ENCODE measurements around the gene YPEL4. TPM values are rescaled to one million over a fixed set of nuclear protein-coding genes. Genes with fewer than 3 reads are reported as not detected.

The YPEL4 gene
- total and polyA plus RNA-seq, 2 donors from 2014 or later: 0.82 to 0.88 TPM

- intact Hi-C loops (cut with DNase I): loop anchor here (5.0 kb wide), 1 partner anchor 188 kb away; no protein-coding TSS in a partner anchor
- no peak for FAIRE-seq
- peak overlapping the region in 1 of 3 donors; percentile 16 for H3K9ac ChIP-seq (ENCODE audit: low read length in 3 of 3)
Measured at GRCh38 chr11:57644748-57645688, 4.7 kb downstream of the YPEL4 start.

GRCh38 chr11:57643802-57644201 is 5.9 kb downstream of the YPEL4 start:
- H3K4me1 ChIP-seq (ENCODE audit: control insufficient read depth in 2 of 3, insufficient read depth in 2 of 3, low read depth in 1 of 3, low read length in 3 of 3): peaks cover 0 to 27% (median 5%) of the 10 kb centered on the region in 3 donors
- H3K9me3 ChIP-seq (ENCODE audit: control insufficient read depth in 2 of 3, insufficient read depth in 1 of 3, low read length in 3 of 3): no peaks in the 10 kb centered on the region
- no peaks in the 10 kb centered on the region for H3K27me3 ChIP-seq (ENCODE audit: control insufficient read depth, insufficient read depth, low read length)
- intact Hi-C loops (cut with DNase I): loop anchor here (5.0 kb wide), 1 partner anchor 187 kb away; no protein-coding TSS in a partner anchor
- no peak for DNase-seq
- H3K36me3 ChIP-seq (ENCODE audit: control insufficient read depth in 2 of 3, insufficient read depth in 3 of 3, low read length in 3 of 3): no peaks in the 10 kb centered on the region
- no peak overlapping the region for H3K9ac ChIP-seq (ENCODE audit: low read length in 3 of 3)
- H3K27ac ChIP-seq (ENCODE audit: low read depth in 2 of 2, low read length in 2 of 2): no peak overlapping the region
- no peak for TF ChIP-seq CTCF (IDR thresholded peaks at IDR 0.05; ENCODE audit: borderline replicate concordance, extremely low read depth, insufficient read depth)
- H3K4me3 ChIP-seq (ENCODE audit: low read length in 3 of 3): no peak overlapping the region
- FAIRE-seq: no peak

More at GRCh38 chr11:57644748-57645688, 4.7 kb downstream of the YPEL4 start:
- TF ChIP-seq CTCF (IDR thresholded peaks at IDR 0.05; ENCODE audit: borderline replicate concordance, extremely low read depth, insufficient read depth): peak; percentile 67
- Histone ChIP-seq H3K27ac (ENCODE audit: low read depth in 2 of 2, low read length in 2 of 2) (no peak overlapping the region), H3K36me3 (ENCODE audit: control insufficient read depth in 2 of 3, insufficient read depth in 3 of 3, low read length in 3 of 3) (no peaks in the 10 kb centered on the region), H3K9me3 (ENCODE audit: control insufficient read depth in 2 of 3, insufficient read depth in 1 of 3, low read length in 3 of 3) (no peaks in the 10 kb centered on the region), H3K4me1 (ENCODE audit: control insufficient read depth in 2 of 3, insufficient read depth in 2 of 3, low read depth in 1 of 3, low read length in 3 of 3) (peaks cover under 1 to 27% (median 5%) of the 10 kb centered on the region in 3 donors), H3K4me3 (ENCODE audit: low read length in 3 of 3) (no peak overlapping the region), H3K27me3 (ENCODE audit: control insufficient read depth, insufficient read depth, low read length) (peaks cover 1% of the 10 kb centered on the region)
- peak; percentile 84 to 92 (median 91) for DNase-seq

- intact Hi-C loops (cut with DNase I): loop anchor here (5.0 kb wide), 1 partner anchor 184 kb away; no protein-coding TSS in a partner anchor
- H3K27ac ChIP-seq (ENCODE audit: low read depth in 2 of 2, low read length in 2 of 2): no peak overlapping the region
Measured at GRCh38 chr11:57641011-57641807, 8.5 kb downstream of the YPEL4 start.

More at GRCh38 chr11:57641011-57641807, 8.5 kb downstream of the YPEL4 start:
- Histone ChIP-seq H3K36me3 (ENCODE audit: control insufficient read depth in 2 of 3, insufficient read depth in 3 of 3, low read length in 3 of 3) (no peaks in the 10 kb centered on the region), H3K9me3 (ENCODE audit: control insufficient read depth in 2 of 3, insufficient read depth in 1 of 3, low read length in 3 of 3) (no peaks in the 10 kb centered on the region), H3K27me3 (ENCODE audit: control insufficient read depth, insufficient read depth, low read length) (no peaks in the 10 kb centered on the region), H3K9ac (ENCODE audit: low read length in 3 of 3) (no peak overlapping the region), H3K4me3 (ENCODE audit: low read length in 3 of 3) (no peak overlapping the region), H3K4me1 (ENCODE audit: control insufficient read depth in 2 of 3, insufficient read depth in 2 of 3, low read depth in 1 of 3, low read length in 3 of 3) (peaks cover 0 to 20% (median 0%) of the 10 kb centered on the region in 3 donors)
- DNase-seq (peak in 3 of 5 donors; percentile 23 to 76 (median 48)), FAIRE-seq (no peak)
- peak; percentile 53 for TF ChIP-seq CTCF (IDR thresholded peaks at IDR 0.05; ENCODE audit: borderline replicate concordance, extremely low read depth, insufficient read depth)

All from kidney (tissue), 14 donors.